HG03457 (cell line): ENCODE measurements around the gene FOXK1.
A peak's percentile ranks its signal among the peaks of the same experiment; 100 is the strongest.

Source experiments
- ATAC-seq: cut with Tn5 transposase; IDR thresholded peaks from one replicate; pipeline ENCODE4 v1.9.1; 2021; ENCODE audit warnings: moderate number of reproducible peaks; ENCODE audit not compliant: unreplicated experiment

FOXK1 gene

DNA sequence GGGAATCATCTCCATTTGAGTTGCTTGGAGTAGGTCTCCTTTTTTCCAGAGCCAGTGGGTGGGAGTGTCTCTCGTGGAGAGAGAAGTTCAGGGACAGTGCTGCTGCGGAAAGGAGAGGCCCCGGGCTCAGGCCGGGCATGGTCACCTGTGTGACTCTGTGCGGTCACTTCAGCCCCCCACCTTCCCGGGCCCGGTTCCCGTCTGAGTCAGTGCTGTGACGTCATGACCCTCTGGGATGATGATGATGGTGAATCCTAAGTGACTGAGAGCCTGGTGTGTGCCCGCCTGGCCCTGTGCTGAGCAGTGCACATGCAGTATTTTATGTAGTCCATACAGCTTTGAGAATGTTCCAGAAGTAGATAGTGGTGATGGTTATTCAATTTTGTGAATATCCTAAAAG, 60.8 kb downstream of the FOXK1 start:
- ATAC-seq: no peak

DNA sequence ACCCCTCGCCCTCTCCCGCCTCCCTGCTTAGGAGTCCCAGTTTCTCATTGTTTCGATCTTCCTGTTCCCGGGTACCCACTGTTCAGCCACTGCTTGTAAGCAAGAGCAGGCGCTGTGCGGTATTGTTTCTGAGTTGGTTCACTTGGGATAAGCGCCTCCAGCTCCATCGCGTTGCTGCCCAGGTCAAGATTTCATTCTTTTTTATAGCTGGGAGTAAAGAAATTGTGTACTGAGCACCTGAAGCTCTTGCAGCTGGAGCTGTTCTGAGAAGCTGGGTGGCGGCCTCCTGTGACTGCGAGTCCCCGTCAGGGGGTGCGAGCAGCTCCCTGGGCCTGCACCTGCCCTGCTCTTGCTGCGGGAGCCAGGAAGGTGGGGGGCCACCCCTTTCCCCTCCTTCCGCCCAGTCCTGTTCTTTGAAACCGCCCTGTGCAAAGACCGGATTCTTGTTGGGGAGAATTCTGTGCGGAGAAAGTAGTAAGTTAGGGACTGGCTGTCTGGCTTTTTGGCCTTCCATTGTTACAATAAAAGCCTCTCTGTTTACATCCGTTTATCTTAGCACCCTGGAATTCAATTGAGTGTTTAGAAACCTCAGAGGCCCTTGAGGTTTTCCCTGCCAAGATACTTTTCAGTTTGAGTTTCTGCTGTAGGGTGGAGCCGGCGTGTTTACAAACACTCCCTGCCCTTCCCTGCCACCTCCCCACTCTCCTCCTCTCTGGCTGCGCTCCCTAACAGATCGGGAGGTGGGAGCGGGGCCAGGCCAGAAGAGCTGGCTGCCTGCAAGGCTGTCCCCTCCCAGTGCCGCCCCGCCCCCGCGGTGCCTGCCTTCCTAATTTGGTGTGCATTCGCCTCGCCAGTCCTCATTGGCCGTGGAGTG, 62.5 kb downstream of the FOXK1 start:
- peak; percentile 55 for ATAC-seq

DNA sequence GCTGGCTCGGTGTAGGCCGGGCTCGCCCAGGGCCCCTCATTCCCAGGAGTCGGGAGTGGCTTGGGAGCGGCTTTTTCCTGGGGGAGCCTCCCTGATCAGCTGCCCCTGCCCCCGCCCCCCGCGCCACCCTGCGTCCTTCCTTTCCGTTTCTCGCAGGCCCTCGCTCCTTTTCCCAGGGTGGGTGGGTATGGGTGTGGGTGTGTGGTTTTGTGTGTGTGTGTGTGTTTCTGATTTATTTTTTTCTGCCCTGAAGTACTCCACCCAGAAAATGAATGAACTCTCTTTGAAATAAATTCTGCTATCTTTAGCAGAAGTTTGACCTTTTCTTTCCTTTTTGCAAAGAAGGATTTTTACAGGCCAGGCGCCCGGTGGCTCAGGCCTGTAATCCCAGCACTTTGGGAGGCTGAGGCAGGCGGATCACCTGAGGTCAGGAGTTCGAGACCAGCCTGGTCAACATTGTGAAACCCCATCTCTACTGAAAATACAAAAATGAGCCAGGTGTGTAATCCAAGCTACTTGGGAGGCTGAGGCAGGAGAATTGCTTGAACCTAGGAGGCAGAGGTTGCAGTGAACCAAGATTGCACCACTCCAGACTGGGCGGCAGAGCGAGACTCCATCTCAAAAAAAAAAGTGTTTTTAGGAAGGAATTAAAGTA, 63.3 kb downstream of the FOXK1 start:
- ATAC-seq: peak; percentile 25

GRCh38 chr7:4745971-4746919, 64.2 kb downstream of the FOXK1 start:
- no peak for ATAC-seq

DNA sequence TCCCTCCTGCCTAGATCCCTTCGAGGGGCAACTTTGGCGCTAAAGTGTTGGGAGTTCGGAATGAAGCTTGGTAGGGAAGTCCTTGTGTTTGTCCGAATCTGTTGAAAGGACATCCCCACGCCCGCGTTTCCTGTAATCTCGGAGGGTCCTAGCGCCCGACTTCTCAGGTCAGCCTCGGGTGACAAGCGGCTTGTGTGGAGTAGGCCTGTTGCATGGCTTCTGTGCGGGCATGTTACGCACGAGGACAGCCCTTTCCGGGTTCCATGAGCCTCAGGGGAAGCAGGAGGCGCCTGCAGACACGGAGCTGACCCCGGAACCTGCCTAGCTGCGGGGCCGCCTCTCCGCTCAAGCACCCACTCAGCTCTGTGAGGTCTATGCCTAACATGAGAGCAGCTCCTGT, 64.9 kb downstream of the FOXK1 start:
- no peak for ATAC-seq

- no peak for ATAC-seq
Observed at GRCh38 chr7:4747746-4748145, 65.7 kb downstream of the FOXK1 start.

DNA sequence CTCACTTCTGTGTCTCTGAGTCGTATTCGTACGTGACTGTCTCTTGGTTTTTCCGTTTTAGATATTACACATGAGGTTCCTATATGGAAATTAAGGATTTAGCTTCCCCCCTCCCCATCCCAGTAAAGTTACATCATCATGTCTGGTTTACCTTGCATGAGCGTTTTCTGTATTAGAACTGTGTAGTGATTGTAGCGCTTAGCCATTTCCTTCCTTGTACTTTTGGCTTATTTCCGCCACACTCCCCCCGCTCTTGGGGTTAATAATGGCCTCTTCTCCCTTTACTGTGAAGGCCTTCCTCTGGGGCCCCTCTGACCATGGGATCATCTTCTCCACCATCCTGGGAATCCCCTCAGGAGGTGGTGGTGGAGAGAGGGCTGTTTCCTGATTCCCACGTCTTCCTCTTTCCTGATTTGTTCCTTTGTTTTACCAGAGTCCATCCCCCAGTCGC, 66.2 kb downstream of the FOXK1 start:
- no peak for ATAC-seq

- ATAC-seq: no peak
Observed at GRCh38 chr7:4749363-4749762, 67.3 kb downstream of the FOXK1 start.

DNA sequence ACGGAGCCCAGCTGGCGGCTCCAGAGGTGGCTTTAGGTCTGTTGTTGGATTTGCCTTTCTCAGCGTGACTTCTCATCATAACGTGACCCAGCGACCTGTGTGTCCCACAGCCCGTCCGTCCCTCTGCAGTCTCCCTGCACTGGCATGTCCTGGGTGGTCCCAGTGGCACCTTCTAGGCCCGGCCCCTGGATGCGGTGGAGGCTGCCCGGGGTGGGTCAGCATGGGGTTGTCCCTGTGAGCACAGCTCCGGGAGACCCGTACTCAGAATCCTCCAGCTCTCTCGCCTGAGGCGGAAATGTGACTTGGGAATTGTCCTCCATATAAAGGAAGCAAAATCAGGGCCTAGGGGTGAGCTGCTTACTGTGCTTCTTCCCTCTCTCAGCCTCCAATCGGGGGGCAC, 67.7 kb downstream of the FOXK1 start:
- no peak for ATAC-seq

DNA sequence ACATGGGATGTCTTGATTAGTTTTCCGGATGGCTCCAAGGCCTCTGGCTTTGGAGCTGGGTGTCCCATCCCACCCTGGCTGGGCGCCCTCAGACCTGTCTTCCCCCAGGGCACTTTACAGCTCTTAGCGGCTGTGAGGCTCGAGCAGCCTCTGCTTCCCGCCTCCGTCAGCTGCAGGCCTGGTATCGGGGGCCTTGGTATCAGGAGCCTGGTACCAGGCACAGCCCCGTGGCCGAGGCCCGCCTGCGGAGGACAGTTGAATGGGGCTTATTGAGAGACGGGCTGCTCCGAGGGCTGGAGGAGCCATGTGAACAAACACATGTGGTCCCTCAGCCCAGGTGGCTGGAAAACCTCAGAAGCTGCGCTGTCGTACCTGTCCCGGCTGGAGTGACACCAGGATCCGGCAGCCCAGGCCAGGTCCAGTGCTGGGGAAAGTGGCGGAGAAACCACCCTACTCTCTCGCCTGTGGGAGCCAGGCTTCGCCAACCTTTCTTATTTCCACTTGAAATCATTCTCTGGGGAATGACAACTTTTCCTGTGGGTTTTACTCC, 69.4 kb downstream of the FOXK1 start:
- no peak for ATAC-seq

- ATAC-seq: peak; percentile 75
Observed at GRCh38 chr7:4753598-4754432, 71.7 kb downstream of the FOXK1 start.

- ATAC-seq: no peak
Observed at GRCh38 chr7:4754433-4755010, 72.4 kb downstream of the FOXK1 start.

DNA sequence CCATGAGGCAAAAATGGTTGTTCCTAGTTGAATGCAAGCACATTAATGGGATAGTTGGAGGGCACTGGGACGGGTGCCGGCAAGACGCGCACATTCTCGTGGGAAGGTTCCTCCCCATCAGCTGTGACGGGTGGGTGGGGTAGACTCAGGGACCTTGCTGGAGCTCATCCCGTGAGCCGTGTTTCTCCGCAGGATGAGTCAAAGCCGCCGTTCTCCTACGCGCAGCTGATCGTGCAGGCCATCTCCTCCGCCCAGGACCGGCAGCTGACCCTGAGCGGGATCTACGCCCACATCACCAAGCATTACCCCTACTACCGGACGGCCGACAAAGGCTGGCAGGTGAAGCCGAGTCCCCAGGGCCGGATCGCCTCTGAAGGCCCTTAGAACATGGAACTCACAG, 73.0 kb downstream of the FOXK1 start:
- no peak for ATAC-seq

- no peak for ATAC-seq
Observed at GRCh38 chr7:4758111-4758510, 76.0 kb downstream of the FOXK1 start.

DNA sequence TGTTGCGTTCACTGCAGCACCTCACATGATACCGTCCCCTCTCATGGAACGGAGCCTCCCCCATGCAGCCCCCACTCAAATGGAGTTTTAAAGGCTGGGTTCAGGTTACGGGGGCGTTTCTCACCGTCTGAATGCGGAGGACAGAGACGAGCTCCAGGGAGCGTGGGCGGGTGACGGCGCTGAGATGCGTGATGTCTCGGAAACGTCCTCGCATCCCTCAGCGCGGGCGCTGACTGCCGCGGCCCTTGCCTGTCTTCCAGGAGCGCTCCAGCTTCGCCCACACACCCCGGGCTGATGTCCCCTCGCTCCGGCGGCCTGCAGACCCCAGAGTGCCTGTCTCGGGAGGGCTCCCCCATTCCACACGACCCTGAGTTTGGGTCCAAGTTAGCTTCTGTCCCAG, 76.7 kb downstream of the FOXK1 start:
- ATAC-seq: no peak

DNA sequence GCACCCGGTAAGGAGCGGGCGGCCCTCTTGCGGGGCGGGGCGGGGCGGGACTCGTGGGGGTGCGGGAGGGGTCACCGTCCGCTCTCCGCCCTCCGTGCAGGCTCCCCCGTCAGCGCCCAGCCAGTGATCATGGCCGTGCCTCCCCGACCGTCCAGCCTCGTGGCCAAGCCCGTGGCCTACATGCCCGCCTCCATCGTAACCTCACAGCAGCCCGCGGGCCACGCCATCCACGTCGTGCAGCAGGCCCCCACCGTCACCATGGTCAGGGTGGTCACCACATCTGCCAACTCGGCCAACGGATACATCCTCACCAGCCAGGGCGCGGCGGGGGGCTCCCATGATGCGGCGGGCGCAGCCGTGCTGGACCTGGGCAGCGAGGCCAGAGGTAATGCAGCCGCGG, 77.1 kb downstream of the FOXK1 start:
- no peak for ATAC-seq

GRCh38 chr7:4760952-4761351, 78.9 kb downstream of the FOXK1 start:
- ATAC-seq: no peak

DNA sequence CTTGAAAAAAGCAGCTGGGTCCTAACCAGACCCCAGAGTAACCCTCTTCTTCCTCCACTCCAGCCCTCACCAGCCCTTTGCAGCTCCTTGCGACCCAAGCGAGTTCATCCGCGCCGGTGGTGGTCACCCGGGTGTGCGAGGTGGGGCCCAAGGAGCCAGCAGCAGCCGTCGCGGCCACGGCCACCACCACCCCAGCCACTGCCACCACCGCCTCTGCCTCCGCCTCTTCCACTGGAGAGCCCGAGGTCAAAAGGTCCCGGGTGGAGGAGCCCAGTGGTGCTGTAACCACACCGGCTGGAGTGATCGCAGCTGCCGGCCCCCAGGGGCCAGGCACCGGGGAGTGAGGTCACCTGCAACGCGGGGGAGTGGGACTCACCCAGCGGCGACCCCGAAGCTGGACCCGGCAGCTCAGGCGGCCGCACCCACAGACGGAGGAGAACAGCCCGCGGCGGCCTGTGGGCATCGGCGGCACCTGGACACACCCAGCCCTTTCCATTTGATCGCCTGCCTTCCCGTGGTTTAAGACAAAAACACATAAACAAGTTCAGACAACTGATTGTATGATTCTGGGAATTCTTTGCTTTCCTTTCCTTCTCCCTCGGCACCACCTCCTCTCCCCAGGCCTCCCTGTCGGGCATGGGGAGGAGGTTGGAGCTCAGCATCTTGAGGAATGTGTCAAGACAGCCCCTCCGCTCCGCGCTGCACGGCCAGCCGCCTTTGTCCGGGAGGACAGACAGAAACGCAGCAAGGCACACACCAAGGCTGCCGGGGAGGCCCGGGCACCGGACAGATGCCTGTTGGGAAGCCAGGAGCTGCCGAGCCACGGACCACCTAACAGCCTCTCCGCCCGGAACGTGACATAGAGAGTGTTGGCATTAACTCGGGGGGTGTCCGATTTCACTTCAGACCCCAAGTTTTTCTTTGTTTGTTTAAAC, 80.3 kb downstream of the FOXK1 start:
- no peak for ATAC-seq
